Measurements from ENCODE around the gene NOD2. TPM values are rescaled to one million over a fixed set of nuclear protein-coding genes. Genes with fewer than 3 reads are reported as not detected.

The NOD2 gene
- total RNA-seq, 1 experiment from 2014 or later = 0.05 TPM

GRCh38 chr16:50765861-50766260, 72.5 kb downstream of the NOD2 start:
- H3K4me3 ChIP-seq = no peak overlapping the region
- peaks cover 14% of the 10 kb centered on the region for H3K4me1 ChIP-seq (replicated peaks)
- no peaks in the 10 kb centered on the region for H3K9me3 ChIP-seq (replicated peaks)
- DNase-seq (ENCODE audit: low read depth in 1 of 2, low spot score in 2 of 2) = no peak
- peaks cover 26% of the 10 kb centered on the region for H3K36me3 ChIP-seq
- no peak overlapping the region for H3K27ac ChIP-seq
- no peaks in the 10 kb centered on the region for H3K27me3 ChIP-seq (replicated peaks)

- peaks cover 26% of the 10 kb centered on the region for H3K36me3 ChIP-seq
- H3K4me3 ChIP-seq = no peak overlapping the region
- H3K27me3 ChIP-seq (replicated peaks) = no peaks in the 10 kb centered on the region
- H3K27ac ChIP-seq = no peak overlapping the region
- no peak for DNase-seq (ENCODE audit: low read depth in 1 of 2, low spot score in 2 of 2)
- no peaks in the 10 kb centered on the region for H3K9me3 ChIP-seq (replicated peaks)
- H3K4me1 ChIP-seq (replicated peaks) = peaks cover 13% of the 10 kb centered on the region
Observed at GRCh38 chr16:50767197-50767596, 73.8 kb downstream of the NOD2 start.

DNA sequence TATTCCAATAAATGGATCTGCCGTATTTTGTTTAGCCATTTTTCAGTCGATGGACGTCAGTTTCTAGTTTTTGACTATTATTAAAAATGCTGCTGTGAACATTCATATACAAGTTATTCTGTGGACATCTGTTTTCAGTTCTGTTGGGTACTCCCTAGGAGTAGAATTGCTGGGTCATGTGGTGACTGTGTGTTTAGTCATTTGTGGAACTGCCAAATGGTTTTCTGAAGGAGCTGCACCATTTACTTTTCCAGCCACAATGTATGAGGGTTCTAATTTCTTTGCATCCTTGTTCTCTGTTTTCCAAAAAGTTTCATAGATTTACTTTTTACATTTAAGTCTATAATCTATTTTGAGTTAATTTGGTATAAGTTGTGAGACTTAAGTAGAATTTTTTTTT, 78.0 kb downstream of the NOD2 start:
- H3K36me3 ChIP-seq = peaks cover 6% of the 10 kb centered on the region
- H3K27ac ChIP-seq = no peak overlapping the region
- no peaks in the 10 kb centered on the region for H3K4me1 ChIP-seq (replicated peaks)
- H3K27me3 ChIP-seq (replicated peaks) = no peaks in the 10 kb centered on the region
- no peaks in the 10 kb centered on the region for H3K9me3 ChIP-seq (replicated peaks)
- DNase-seq (ENCODE audit: low read depth in 1 of 2, low spot score in 2 of 2) = no peak
- H3K4me3 ChIP-seq = no peak overlapping the region

- H3K27ac ChIP-seq = no peak overlapping the region
- H3K9me3 ChIP-seq (replicated peaks) = no peaks in the 10 kb centered on the region
- H3K4me3 ChIP-seq = no peak overlapping the region
- H3K4me1 ChIP-seq (replicated peaks) = no peaks in the 10 kb centered on the region
- DNase-seq (ENCODE audit: low read depth in 1 of 2, low spot score in 2 of 2) = no peak
- H3K27me3 ChIP-seq (replicated peaks) = no peaks in the 10 kb centered on the region
- peaks cover 5% of the 10 kb centered on the region; the same call in 1 of the 2 replicates for H3K36me3 ChIP-seq
Observed at GRCh38 chr16:50774405-50774804, 81.0 kb downstream of the NOD2 start.

- Histone ChIP-seq H3K36me3 (peaks cover 10% of the 10 kb centered on the region), H3K27ac (no peak overlapping the region)
Observed at GRCh38 chr16:50774960-50775359, 81.6 kb downstream of the NOD2 start.

DNA sequence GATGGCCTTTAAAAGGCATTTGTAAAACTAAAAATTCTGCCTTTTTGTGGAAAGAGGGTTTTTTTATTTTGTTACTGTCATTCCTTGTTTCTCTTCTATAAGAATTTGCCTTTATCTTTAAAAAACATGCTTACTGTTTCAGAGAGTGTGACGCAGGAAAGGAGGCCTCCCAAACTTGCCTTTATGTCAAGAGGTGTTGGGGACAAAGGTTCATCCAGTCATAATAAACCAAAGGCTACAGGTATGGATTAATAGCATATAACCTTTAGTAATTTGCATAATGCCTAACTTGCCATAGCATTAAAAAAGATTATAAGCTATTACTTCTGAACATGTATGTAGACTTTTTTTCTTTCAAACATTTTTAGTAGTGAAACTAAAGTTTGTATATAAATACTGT, 82.6 kb downstream of the NOD2 start:
- Histone ChIP-seq H3K27ac (no peak overlapping the region), H3K4me1 (replicated peaks) (no peaks in the 10 kb centered on the region), H3K4me3 (no peak overlapping the region), H3K36me3 (peaks cover 17% of the 10 kb centered on the region), H3K9me3 (replicated peaks) (no peaks in the 10 kb centered on the region), H3K27me3 (replicated peaks) (no peaks in the 10 kb centered on the region)
- DNase-seq (ENCODE audit: low read depth in 1 of 2, low spot score in 2 of 2) = no peak

More at GRCh38 chr16:50774960-50775359, 81.6 kb downstream of the NOD2 start:
- Histone ChIP-seq H3K4me1 (replicated peaks) (no peaks in the 10 kb centered on the region), H3K9me3 (replicated peaks) (no peaks in the 10 kb centered on the region), H3K4me3 (no peak overlapping the region), H3K27me3 (replicated peaks) (no peaks in the 10 kb centered on the region)
- DNase-seq (ENCODE audit: low read depth in 1 of 2, low spot score in 2 of 2) = no peak

DNA sequence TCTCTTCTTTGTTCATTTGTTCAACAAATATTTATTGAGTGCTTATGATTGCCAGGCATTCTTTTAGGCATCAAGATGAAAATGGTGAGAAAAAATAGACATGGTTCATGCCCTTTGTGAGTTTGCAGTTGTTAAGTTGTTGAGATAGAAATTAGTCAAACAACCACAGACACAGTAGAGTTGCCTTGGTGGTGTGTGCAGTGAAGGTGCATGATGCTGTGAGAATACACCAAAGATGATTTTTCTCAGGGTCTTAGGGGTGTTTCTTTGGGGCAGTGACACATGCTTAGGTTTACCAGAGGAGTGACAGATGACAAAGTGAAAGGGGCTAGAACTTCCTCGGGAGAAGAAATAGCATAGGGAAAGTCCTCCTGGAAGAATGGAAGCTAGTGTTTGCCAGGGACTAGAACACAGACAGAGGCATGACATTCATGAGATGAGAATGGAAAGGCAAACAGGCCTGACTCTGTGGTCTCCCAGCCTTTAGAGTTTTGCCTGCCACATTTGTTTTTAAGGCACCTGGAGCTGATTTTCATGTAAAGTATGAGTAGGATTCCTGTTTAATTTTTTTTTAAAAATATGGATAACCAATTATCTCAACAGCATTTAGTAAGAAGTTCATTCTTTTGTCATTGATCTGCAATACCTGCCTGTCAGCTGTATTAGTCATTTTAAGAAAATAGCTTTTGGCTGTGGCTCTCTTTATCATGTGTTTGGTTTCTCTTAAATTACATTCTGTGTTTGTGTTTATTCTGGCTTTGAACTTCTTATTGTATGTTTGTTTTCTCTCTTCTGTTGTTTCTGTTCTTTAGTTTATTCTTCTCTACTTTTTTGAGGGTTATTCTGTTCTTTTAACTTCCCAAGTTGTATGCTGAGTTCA, 85.1 kb downstream of the NOD2 start:
- no peaks in the 10 kb centered on the region for H3K9me3 ChIP-seq (replicated peaks)
- no peak for DNase-seq (ENCODE audit: low read depth in 1 of 2, low spot score in 2 of 2)
- no peak overlapping the region for H3K4me3 ChIP-seq
- H3K4me1 ChIP-seq (replicated peaks) = no peaks in the 10 kb centered on the region
- H3K27ac ChIP-seq = no peak overlapping the region
- H3K27me3 ChIP-seq (replicated peaks) = no peaks in the 10 kb centered on the region
- peaks cover 21% of the 10 kb centered on the region for H3K36me3 ChIP-seq

DNA sequence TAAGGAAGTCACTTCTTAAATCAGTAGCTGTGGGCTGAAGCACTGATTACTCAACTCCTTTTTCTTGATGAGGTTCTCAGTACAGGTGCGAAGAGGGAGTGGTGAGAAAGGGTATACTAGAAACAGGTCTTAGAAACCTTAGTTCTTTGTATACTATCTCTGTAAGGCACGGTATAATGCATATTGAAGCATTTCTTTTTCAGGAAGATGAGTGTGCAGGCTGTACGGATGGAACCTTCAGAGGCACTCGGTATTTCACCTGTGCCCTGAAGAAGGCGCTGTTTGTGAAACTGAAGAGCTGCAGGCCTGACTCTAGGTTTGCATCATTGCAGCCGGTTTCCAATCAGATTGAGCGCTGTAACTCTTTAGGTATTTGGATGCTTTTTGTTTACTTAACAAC, 87.6 kb downstream of the NOD2 start:
- H3K27me3 ChIP-seq (replicated peaks) = no peaks in the 10 kb centered on the region
- no peaks in the 10 kb centered on the region for H3K4me1 ChIP-seq (replicated peaks)
- no peaks in the 10 kb centered on the region for H3K9me3 ChIP-seq (replicated peaks)
- no peak overlapping the region for H3K27ac ChIP-seq
- H3K4me3 ChIP-seq = no peak overlapping the region
- peaks cover 27% of the 10 kb centered on the region for H3K36me3 ChIP-seq
- no peak for DNase-seq (ENCODE audit: low read depth in 1 of 2, low spot score in 2 of 2)

DNA sequence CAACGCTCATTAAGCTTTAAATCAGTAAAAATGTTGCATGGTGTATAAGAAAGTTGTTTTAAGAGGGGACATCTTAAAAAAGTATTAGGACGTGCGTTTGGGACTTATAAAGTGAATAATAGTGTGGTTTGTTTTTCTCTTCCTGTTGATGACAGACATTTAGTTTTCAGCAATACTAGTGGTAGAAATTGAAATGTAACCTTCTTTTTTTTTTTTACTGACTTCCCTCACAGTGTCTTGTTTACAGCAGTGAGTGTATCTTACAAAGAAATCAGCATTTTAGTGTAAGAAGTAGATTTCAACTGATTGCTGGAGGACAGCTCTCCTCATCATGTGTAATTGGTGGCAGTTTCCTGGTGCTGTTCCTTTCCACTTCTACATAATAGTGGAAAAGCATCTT, 88.1 kb downstream of the NOD2 start:
- DNase-seq (ENCODE audit: low read depth in 1 of 2, low spot score in 2 of 2) = no peak
- Histone ChIP-seq H3K4me1 (replicated peaks) (no peaks in the 10 kb centered on the region), H3K4me3 (no peak overlapping the region), H3K9me3 (replicated peaks) (no peaks in the 10 kb centered on the region), H3K27me3 (replicated peaks) (no peaks in the 10 kb centered on the region), H3K27ac (no peak overlapping the region), H3K36me3 (peaks cover 27% of the 10 kb centered on the region)

Other genes starting within 250 kb of the NOD2 start
- gene NKD1, start 145.2 kb upstream of the NOD2 start, total RNA-seq (2014; rRNA removed; shearing (Covaris generic)) = 0.06 and 0.42 TPM in 2 replicates
- gene SNX20, start 12.3 kb upstream of the NOD2 start, total RNA-seq (2014; rRNA removed; shearing (Covaris generic)) = not detected in 2 replicates
- gene CYLD, start 48.5 kb downstream of the NOD2 start, total RNA-seq (2014; rRNA removed; shearing (Covaris generic)) = 28.7 and 32.0 TPM in 2 replicates